K562 (cell line): Measurements from ENCODE around the gene PXN. TPM values are rescaled to one million over a fixed set of nuclear protein-coding genes. Genes with fewer than 3 reads are reported as not detected.

Experiments used
- AFF1 ChIP-seq, 2 experiments: fragments of 450-650 bp; IDR thresholded peaks; 2 replicates each; pipeline ENCODE4 v1.6.1; 2018; ENCODE audit warnings: mild to moderate bottlenecking in 2 of 2, low read depth in 1 of 2; ENCODE audit not compliant: partially characterized antibody in 2 of 2
- ARID3B ChIP-seq: fragments of 250-450 bp; sonication (Bioruptor Pico); IDR thresholded peaks from 2 replicates; pipeline ENCODE4 v1.4.0; 2020; ENCODE audit warnings: borderline replicate concordance
- ATF6 ChIP-seq: sonication (generic); formaldehyde crosslinking; IDR thresholded peaks from 2 replicates; pipeline ENCODE4 v1.4.0; 2020; ENCODE audit warnings: mild to moderate bottlenecking, missing genetic modification reagents
- BRD9 ChIP-seq: fragments of 450-650 bp; IDR thresholded peaks from 2 replicates; pipeline ENCODE4 v1.6.1; 2018; ENCODE audit warnings: low read depth; ENCODE audit not compliant: partially characterized antibody
- CREBBP ChIP-seq: IDR thresholded peaks from one replicate; pipeline ENCODE4 v1.6.1; 2012; ENCODE audit warnings: low read depth, mild to moderate bottlenecking, control low read depth, inconsistent platforms, low read length
- DIDO1 ChIP-seq: fragments of 450-650 bp; IDR thresholded peaks from 2 replicates; pipeline ENCODE4 v1.6.1; 2016; ENCODE audit warnings: low read depth, missing biosample characterization, missing genetic modification characterization
- ELF2 ChIP-seq: fragments of 250-450 bp; sonication (Bioruptor Pico); IDR thresholded peaks from 2 replicates; pipeline ENCODE4 v1.5.0; 2021; ENCODE audit warnings: mild to moderate bottlenecking
- ESRRA ChIP-seq: fragments of 450-650 bp; IDR thresholded peaks from 2 replicates; pipeline ENCODE4 v1.6.1; 2014; ENCODE audit warnings: low read depth, mild to moderate bottlenecking, moderate library complexity, borderline replicate concordance
- FIP1L1 ChIP-seq: fragments of 200-400 bp; formaldehyde crosslinking; IDR thresholded peaks from 2 replicates; pipeline ENCODE4 v1.6.1; 2018; ENCODE audit warnings: mild to moderate bottlenecking, low read depth, low read length; ENCODE audit not compliant: poor library complexity, severe bottlenecking
- HMG20A ChIP-seq: fragments of 450-650 bp; formaldehyde crosslinking; conservative IDR thresholded peaks from 2 replicates; pipeline ENCODE4 v1.4.0; 2020; ENCODE audit warnings: mild to moderate bottlenecking, mixed read lengths
- KAT7 ChIP-seq: sonication (generic); formaldehyde crosslinking; IDR thresholded peaks from 2 replicates; pipeline ENCODE4 v1.8.0; 2022; ENCODE audit warnings: missing genetic modification reagents, mild to moderate bottlenecking, borderline replicate concordance
- NRF1 ChIP-seq, 2 experiments: fragments of 450-650 bp; IDR thresholded peaks in 1 of 2; conservative IDR thresholded peaks in 1 of 2; 2 replicates each; pipeline ENCODE4 v1.6.1; 2014; ENCODE audit warnings: mild to moderate bottlenecking in 2 of 2
- TAF15 ChIP-seq: fragments of 200-400 bp; formaldehyde crosslinking; IDR thresholded peaks from 2 replicates; pipeline ENCODE4 v1.6.1; 2017; ENCODE audit warnings: mild to moderate bottlenecking, low read depth, low read length, moderate library complexity
- USF2 ChIP-seq: sonication (generic); formaldehyde crosslinking; IDR thresholded peaks from 2 replicates; pipeline ENCODE4 v1.5.0; 2020; ENCODE audit warnings: missing genetic modification reagents
- WHSC1 ChIP-seq: IDR thresholded peaks from one replicate; pipeline ENCODE4 v1.6.1; 2012; ENCODE audit warnings: low read length, control low read depth, inconsistent platforms
- ZNF311 ChIP-seq: fragments of 250-450 bp; sonication (Bioruptor Pico); IDR thresholded peaks from 2 replicates; pipeline ENCODE4 v1.4.0; 2020; ENCODE audit warnings: mild to moderate bottlenecking, moderate library complexity
- ZNF347 ChIP-seq: fragments of 450-650 bp; formaldehyde crosslinking; IDR thresholded peaks from 2 replicates; pipeline ENCODE4 v1.4.0; 2020; ENCODE audit warnings: low read depth, mild to moderate bottlenecking, moderate library complexity
- ZNF444 ChIP-seq: fragments of 250-450 bp; sonication (Bioruptor Pico); IDR thresholded peaks from 2 replicates; pipeline ENCODE4 v1.4.0; 2020; ENCODE audit warnings: mild to moderate bottlenecking, moderate library complexity
- ZNF507 ChIP-seq: conservative IDR thresholded peaks from 2 replicates; pipeline ENCODE4 v1.6.1; 2017; ENCODE audit warnings: missing genetic modification characterization, missing compliant biosample characterization
- ZNF717 ChIP-seq: fragments of 250-450 bp; sonication (Bioruptor Pico); IDR thresholded peaks from 2 replicates; pipeline ENCODE4 v1.5.0; 2021
- ZNF830 ChIP-seq: fragments of 250-450 bp; sonication (Bioruptor Pico); IDR thresholded peaks from 2 replicates; pipeline ENCODE4 v1.5.0; 2021; ENCODE audit warnings: mild to moderate bottlenecking
- polyA plus RNA-seq, 8 experiments: library from polyadenylated mRNA; depleted of rRNA in 4 of 8; stranded (reverse) in 5 of 8; unstranded in 3 of 8; fragments of >200 nt; fragmentation: Nextera tagmentation in 2 of 8; fragmentation: Illumina TruSeq in 1 of 8; extraction: Ambion mirVana in 2 of 8; extraction: Trizol in 1 of 8; gene quantifications; 2 replicates each; pipeline versions ENCODE4 v1.2.1 to v1.2.3, GENCODE V29; 2011 to 2014; ENCODE audit warnings: inconsistent platforms in 1 of 8, missing spikeins in 1 of 8
- total RNA-seq, 7 experiments: library from RNA; depleted of rRNA in 6 of 7; stranded (reverse); fragments of >200 nt in 6 of 7; fragmentation: Illumina TruSeq in 2 of 7; extraction: Trizol in 2 of 7; gene quantifications; 2 replicates each; pipeline versions ENCODE4 v1.2.1 to v1.2.3, GENCODE V29; 2011 to 2021; ENCODE audit warnings: low replicate concordance in 1 of 7

The PXN gene
- total and polyA plus RNA-seq, 9 of the 15 experiments (the other 6 are each of a cell fraction or from before 2014, with no cell fraction given) = 4.0 to 74.1 (median 18.6) TPM

- no peak for TF ChIP-seq ATF6 (CRISPR knock-in tag)
- no peak for TF ChIP-seq AFF1 (IDR thresholded peaks at IDR 0.05; ENCODE audit: low read depth in 1 of 2, partially characterized antibody in 2 of 2)
- TF ChIP-seq WHSC1 = no peak
- TF ChIP-seq KAT7 = no peak
- no peak for TF ChIP-seq ELF2
- no peak for TF ChIP-seq ZNF507
- TF ChIP-seq BRD9 = no peak
- peak in 1 of 2 experiments; percentile 27; a peak in 1 of 4 replicates for TF ChIP-seq NRF1 (conservative IDR thresholded peaks at IDR 0.05 in 1 of 2, IDR thresholded peaks at IDR 0.05 in 1 of 2)
- no peak for TF ChIP-seq TAF15
- TF ChIP-seq ARID3B (CRISPR knock-in tag) = no peak
- peak; percentile 82; the same call in 1 of the 2 replicates for TF ChIP-seq ESRRA
- TF ChIP-seq ZNF444 = no peak
- TF ChIP-seq FIP1L1 = no peak
- TF ChIP-seq ZNF717 (CRISPR knock-in tag) = no peak
- no peak for TF ChIP-seq DIDO1 (tag)
- no peak for TF ChIP-seq HMG20A (CRISPR knock-in tag)
- TF ChIP-seq CREBBP = no peak
- no peak for TF ChIP-seq ZNF830 (CRISPR knock-in tag)
- no peak for TF ChIP-seq ZNF347 (CRISPR knock-in tag)
- TF ChIP-seq USF2 (CRISPR knock-in tag) = no peak
- no peak for TF ChIP-seq ZNF311 (CRISPR knock-in tag)
These were observed 16.2 kb downstream of the PXN start (continued) for GRCh38 chr12:120249266-120249874.
